Measurements from ENCODE around the gene ZNF382. TPM values are rescaled to one million over a fixed set of nuclear protein-coding genes. Genes with fewer than 3 reads are reported as not detected.
"Not testable (repeated sequence)": the region's sequence is repeated elsewhere in the genome, so short reads cannot be mapped to it uniquely, and the experiment has no call there.

Gene ZNF382
- polyA plus RNA-seq, result 1 to 10 TPM; 1.3 to 4.6 (median 1.8) TPM

GRCh38 chr19:36605101-36605876, at the start of gene ZNF382:
ZNF382 (plus strand) TSS chr19:36605313; CDS start chr19:36609915, 4,602 bp downstream.
- H3K9me3 Mint-ChIP-seq, result peaks cover 0 to 34% (median 3%) of the 10 kb centered on the region in 6 donors
- H3K4me1 Mint-ChIP-seq, result peaks cover 22 to 30% of the 10 kb centered on the region in 2 donors
- peak within 1 kb of the TSS; percentile 82 to 97 (median 92) for H3K27ac Mint-ChIP-seq
- peak; percentile 75 to 88 (median 78) for DNase-seq
- H3K4me3 Mint-ChIP-seq, result peak within 1 kb of the TSS; percentile 82 to 95 (median 87)
- H3K36me3 Mint-ChIP-seq, result peaks cover 0 to 19% (median 15%) of the 10 kb centered on the region in 3 donors
- H3K27me3 Mint-ChIP-seq (ENCODE audit: low read depth in 3 of 3), result peaks cover 10 to 12% (median 12%) of the 10 kb centered on the region in 3 donors

DNA sequence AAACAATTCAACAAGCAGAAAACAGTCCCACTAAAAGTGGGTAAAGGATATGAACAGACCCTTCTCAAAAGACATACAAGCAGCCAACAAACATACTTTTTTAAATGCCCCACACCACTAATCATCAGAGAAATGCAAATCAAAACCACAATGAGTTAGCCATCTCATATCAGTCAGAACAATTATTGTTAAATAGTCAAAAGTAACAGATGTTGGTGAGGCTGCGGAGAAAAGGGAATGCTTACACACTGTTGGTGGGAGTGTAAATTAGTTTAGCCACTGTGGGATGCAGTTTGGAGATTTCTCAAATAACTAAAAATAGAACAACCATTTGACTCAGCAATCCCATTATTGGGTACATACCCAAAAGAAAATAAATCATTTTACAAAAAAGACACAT, 40.7 kb upstream of the ZNF382 start:
- Mint-ChIP-seq H3K27ac (no peak overlapping the region), H3K27me3 (ENCODE audit: low read depth in 3 of 3) (peaks cover 0 to 2% (median 0%) of the 10 kb centered on the region in 3 donors), H3K4me3 (no peak overlapping the region)

GRCh38 chr19:36572593-36573019, 32.5 kb upstream of the ZNF382 start:
- DNase-seq, result no peak

More for the DNA sequence above, 40.7 kb upstream of the ZNF382 start:
- no peak for DNase-seq
- Mint-ChIP-seq H3K4me1 (peaks cover 14 to 40% of the 10 kb centered on the region in 2 donors), H3K9me3 (peaks cover 19 to 55% (median 53%) of the 10 kb centered on the region in 6 donors), H3K36me3 (peaks cover 67 to 79% (median 68%) of the 10 kb centered on the region in 3 donors)

DNA sequence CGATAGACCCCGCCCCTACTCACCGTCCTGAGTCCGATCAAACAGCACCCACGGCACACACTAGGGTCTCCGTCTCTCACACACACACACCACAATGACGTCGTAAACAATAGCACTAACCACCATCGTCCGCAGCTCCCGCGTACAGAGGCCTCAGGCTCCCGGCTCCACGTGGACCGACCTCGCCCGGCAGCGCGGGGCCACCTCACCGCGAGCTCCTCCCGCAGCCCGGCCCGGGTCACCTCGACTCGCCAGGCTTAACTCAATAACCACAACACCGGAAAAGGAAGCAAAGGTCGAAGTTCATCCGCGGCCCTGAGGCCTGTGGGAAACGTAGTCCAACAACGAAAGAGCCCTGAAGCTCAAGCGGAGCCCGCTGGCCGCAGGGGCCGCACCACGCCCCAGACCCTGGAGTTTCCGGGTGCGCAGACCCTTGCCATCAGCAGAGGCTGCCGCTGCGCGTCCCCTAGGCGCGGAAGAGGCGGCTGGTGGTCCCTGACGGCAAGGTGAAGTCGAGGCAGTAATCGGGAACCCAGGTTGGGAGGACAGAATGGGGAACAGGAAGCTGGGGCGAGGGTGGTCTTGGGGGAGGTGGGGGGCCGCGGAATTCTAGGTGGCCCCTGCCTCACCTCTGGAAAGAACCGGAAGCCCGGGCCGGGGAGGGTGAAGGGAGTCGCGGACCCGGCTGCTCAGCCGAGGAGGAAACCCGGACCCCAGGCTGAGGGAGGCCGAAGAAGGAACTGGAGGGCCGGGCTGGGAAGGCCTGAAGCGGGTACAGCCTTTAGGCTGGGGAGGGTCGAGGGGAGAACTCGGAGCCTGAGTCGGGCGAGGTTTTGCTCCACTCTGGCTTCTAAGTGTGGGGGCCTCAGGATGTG, 31.9 kb upstream of the ZNF382 start, which contains the start of gene ZNF529:
TSS of gene ZNF529 (minus strand) at position 273 of the 875 bp plus-strand sequence. CDS start 946 bp downstream, outside the sequence.
- Mint-ChIP-seq H3K4me3 (peak within 1 kb of the TSS; percentile 87 to 97 (median 91)), H3K4me1 (peaks cover 32 to 45% of the 10 kb centered on the region in 2 donors), H3K36me3 (peaks cover 9 to 36% (median 27%) of the 10 kb centered on the region in 3 donors), H3K9me3 (peaks cover 0 to 2% (median 0%) of the 10 kb centered on the region in 6 donors), H3K27me3 (ENCODE audit: low read depth in 3 of 3) (peaks cover 7 to 14% (median 9%) of the 10 kb centered on the region in 3 donors), H3K27ac (peak within 1 kb of the TSS; percentile 93 to 99 (median 98))
- DNase-seq, result peak; percentile 93 to 94 (median 94)

More at GRCh38 chr19:36572593-36573019, 32.5 kb upstream of the ZNF382 start:
- Mint-ChIP-seq H3K9me3 (peaks cover 0 to 2% (median 0%) of the 10 kb centered on the region in 6 donors), H3K27me3 (ENCODE audit: low read depth in 3 of 3) (peaks cover 7 to 14% (median 9%) of the 10 kb centered on the region in 3 donors), H3K36me3 (peaks cover 14 to 37% (median 29%) of the 10 kb centered on the region in 3 donors), H3K4me3 (peak overlapping the region; percentile 87 to 97 (median 91)), H3K4me1 (peaks cover 36 to 51% of the 10 kb centered on the region in 2 donors), H3K27ac (peak overlapping the region; percentile 93 to 99 (median 98))

- Mint-ChIP-seq H3K36me3 (peaks cover 7 to 37% (median 23%) of the 10 kb centered on the region in 3 donors), H3K27ac (peak overlapping the region; percentile 93 to 99 (median 98)), H3K27me3 (ENCODE audit: low read depth in 3 of 3) (peaks cover 7 to 14% (median 9%) of the 10 kb centered on the region in 3 donors), H3K4me3 (peak overlapping the region; percentile 87 to 97 (median 91)), H3K4me1 (peaks cover 30 to 39% of the 10 kb centered on the region in 2 donors), H3K9me3 (peaks cover 0 to under 1% (median 0%) of the 10 kb centered on the region in 6 donors)
- DNase-seq, result peak in 1 of 3 donors; percentile 18
Measured at GRCh38 chr19:36573895-36574720, 31.0 kb upstream of the ZNF382 start.

DNA sequence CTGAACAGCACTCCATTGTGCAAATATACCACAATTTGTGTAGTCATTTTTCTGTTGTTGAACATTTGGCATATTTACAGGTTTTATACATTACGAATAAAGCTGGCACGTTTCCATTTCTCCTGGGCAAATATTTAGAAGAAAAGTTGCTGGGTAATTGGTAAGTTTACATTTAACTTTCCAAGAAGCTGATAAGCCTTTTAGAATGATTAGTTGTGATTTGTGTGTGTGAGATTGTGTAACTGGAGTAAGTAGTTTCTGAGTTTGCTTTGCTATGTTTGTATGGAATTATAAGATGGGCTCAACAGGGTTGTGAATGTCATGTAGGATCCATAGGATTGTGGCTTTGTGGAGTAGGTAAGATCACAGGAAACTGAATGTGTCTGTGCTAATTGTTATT, 30.4 kb upstream of the ZNF382 start:
- peak overlapping the region; percentile 87 to 97 (median 91) for H3K4me3 Mint-ChIP-seq
- H3K27ac Mint-ChIP-seq, result peak overlapping the region; percentile 61 to 99 (median 97)
- peaks cover 14 to 39% (median 28%) of the 10 kb centered on the region in 3 donors for H3K36me3 Mint-ChIP-seq
- H3K9me3 Mint-ChIP-seq, result peaks cover 0 to 2% (median 0%) of the 10 kb centered on the region in 6 donors
- H3K4me1 Mint-ChIP-seq, result peaks cover 30 to 37% of the 10 kb centered on the region in 2 donors
- peaks cover 7 to 14% (median 9%) of the 10 kb centered on the region in 3 donors for H3K27me3 Mint-ChIP-seq (ENCODE audit: low read depth in 3 of 3)
- DNase-seq, result no peak

- H3K27me3 Mint-ChIP-seq (ENCODE audit: low read depth in 3 of 3), result peaks cover 9 to 13% (median 9%) of the 10 kb centered on the region in 3 donors
- H3K4me1 Mint-ChIP-seq, result peaks cover 25 to 27% of the 10 kb centered on the region in 2 donors
- no peak for DNase-seq
- no peak overlapping the region for H3K27ac Mint-ChIP-seq
- H3K36me3 Mint-ChIP-seq, result peaks cover 26 to 61% (median 49%) of the 10 kb centered on the region in 3 donors
- no peak overlapping the region for H3K4me3 Mint-ChIP-seq
- H3K9me3 Mint-ChIP-seq, result peaks cover 0 to 9% (median 5%) of the 10 kb centered on the region in 6 donors
Measured at GRCh38 chr19:36577271-36577996, 27.7 kb upstream of the ZNF382 start.

DNA sequence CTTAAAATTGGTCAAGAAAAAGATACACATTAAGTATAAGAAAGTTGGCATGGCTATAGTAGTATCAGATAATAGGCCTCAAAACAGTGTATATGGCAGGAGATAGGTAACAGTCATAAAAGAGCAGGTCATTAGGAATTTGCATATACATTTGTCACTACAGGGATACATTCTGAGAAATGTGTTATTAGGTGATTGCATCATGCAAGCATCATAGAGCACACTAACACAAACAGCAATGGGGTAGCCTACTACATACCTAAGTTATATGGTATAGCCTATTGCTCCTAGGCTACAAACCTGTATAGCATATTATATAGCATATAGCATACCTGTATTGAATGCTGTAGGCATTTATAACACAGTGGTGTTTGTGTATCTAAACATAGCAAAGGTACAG, 25.9 kb upstream of the ZNF382 start:
- H3K9me3 Mint-ChIP-seq, result peaks cover 0 to 19% (median 6%) of the 10 kb centered on the region in 6 donors
- no peak overlapping the region for H3K27ac Mint-ChIP-seq
- H3K27me3 Mint-ChIP-seq (ENCODE audit: low read depth in 3 of 3), result peaks cover 0 to 2% (median 0%) of the 10 kb centered on the region in 3 donors
- peaks cover 9% of the 10 kb centered on the region in 2 donors for H3K4me1 Mint-ChIP-seq
- H3K36me3 Mint-ChIP-seq, result peaks cover 36 to 71% (median 56%) of the 10 kb centered on the region in 3 donors
- no peak overlapping the region for H3K4me3 Mint-ChIP-seq
- no peak for DNase-seq

DNA sequence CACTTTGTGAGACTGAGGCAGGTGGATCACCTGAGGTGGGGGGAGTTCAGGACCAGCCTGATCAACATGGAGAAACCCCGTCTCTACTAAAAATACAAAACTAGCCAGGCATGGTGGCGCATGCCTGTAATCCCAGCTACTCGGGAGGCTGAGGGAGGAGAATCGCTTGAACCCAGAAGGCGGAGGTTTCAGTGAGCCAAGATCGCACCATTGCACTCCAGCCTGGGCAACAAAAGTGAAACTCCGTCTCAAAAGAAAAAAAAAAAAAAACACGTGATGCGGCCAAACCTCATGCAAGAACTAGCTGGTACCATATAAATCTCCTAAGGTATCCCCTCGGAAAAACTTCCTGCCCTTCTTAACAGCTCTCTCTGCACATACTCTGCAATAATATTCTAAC, 2.4 kb upstream of the ZNF382 start:
- H3K36me3 Mint-ChIP-seq, result peaks cover 0 to 12% (median 4%) of the 10 kb centered on the region in 3 donors
- H3K4me3 Mint-ChIP-seq, DNase-seq: not testable (repeated sequence)
- H3K4me1 Mint-ChIP-seq, result peaks cover 22 to 30% of the 10 kb centered on the region in 2 donors
- peaks cover 0 to 26% (median 3%) of the 10 kb centered on the region in 6 donors for H3K9me3 Mint-ChIP-seq
- peak overlapping the region in 1 of 6 donors; percentile 27 for H3K27ac Mint-ChIP-seq
- peaks cover 10 to 12% (median 12%) of the 10 kb centered on the region in 3 donors for H3K27me3 Mint-ChIP-seq (ENCODE audit: low read depth in 3 of 3)

DNA sequence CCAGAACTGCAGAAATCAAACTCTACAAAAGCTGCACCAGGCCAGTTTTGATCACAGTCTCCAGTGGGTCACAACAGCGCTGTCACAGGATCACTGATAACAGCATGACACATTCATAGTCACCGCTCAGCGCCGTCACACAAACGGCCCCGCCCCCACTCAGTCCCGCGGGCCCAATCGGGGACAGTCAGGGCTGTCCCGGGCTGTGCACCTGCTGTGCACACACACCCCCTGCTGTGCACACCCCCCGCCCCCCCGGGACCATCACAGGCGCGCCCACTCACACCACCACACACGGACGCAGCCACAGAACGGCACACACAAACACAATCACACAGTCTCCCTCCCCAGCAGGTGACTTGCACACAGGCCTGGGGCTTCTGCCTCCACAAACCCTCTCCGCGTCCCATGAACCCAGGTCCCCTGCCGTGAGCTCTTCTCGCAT, 435 bp upstream of the ZNF382 start:
- peaks cover 0 to 34% (median 3%) of the 10 kb centered on the region in 6 donors for H3K9me3 Mint-ChIP-seq
- H3K27me3 Mint-ChIP-seq (ENCODE audit: low read depth in 3 of 3), result peaks cover 10 to 12% (median 12%) of the 10 kb centered on the region in 3 donors
- peaks cover 0 to 15% (median 13%) of the 10 kb centered on the region in 3 donors for H3K36me3 Mint-ChIP-seq
- H3K4me1 Mint-ChIP-seq, result peaks cover 22 to 30% of the 10 kb centered on the region in 2 donors
- H3K4me3 Mint-ChIP-seq, result peak overlapping the region; percentile 82 to 95 (median 87)
- DNase-seq, result peak; percentile 67 to 76 (median 70)
- H3K27ac Mint-ChIP-seq, result peak overlapping the region; percentile 82 to 97 (median 92)

DNA sequence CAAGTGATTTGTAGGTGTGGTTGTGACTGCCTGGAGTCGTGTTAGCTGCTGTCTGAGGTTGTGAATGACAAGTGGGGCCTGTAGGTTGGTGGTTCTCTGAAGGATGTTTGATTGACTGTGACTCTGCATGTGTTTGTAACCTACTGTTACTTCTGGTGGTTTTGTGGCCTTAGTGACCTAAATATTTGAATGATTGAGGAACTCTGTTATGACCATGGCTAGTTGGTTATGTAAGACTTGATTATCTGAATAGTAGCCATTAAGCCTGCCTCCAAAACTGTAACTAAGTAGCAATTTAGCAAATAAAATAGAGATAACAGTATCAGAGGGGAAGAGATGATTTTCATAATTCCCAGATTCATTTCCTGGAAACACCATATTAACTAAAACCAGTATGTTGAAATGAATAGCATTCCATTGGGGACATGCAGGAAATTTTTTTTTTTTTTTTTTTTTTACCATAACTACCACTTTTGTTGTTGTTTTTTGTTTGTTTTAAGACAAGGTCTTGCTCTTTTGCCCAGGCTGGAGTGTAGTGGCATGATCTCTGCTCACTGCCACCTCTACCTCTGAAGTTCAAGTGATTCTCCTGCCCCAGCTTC, 865 bp downstream of the ZNF382 start:
- peaks cover 22 to 30% of the 10 kb centered on the region in 2 donors for H3K4me1 Mint-ChIP-seq
- peaks cover 0 to 31% (median 3%) of the 10 kb centered on the region in 6 donors for H3K9me3 Mint-ChIP-seq
- peak in 1 of 3 donors; percentile 83 for DNase-seq
- H3K36me3 Mint-ChIP-seq, result peaks cover under 1 to 22% (median 20%) of the 10 kb centered on the region in 3 donors
- H3K4me3 Mint-ChIP-seq, result peak overlapping the region; percentile 82 to 95 (median 87)
- H3K27ac Mint-ChIP-seq, result peak overlapping the region; percentile 82 to 97 (median 92)
- peaks cover 10 to 12% (median 12%) of the 10 kb centered on the region in 3 donors for H3K27me3 Mint-ChIP-seq (ENCODE audit: low read depth in 3 of 3)
